ENCODE data around the gene RAB8A.
A peak's percentile ranks its signal among the peaks of the same experiment; 100 is the strongest.
"Not testable (repeated sequence)": the region's sequence is repeated elsewhere in the genome, so short reads cannot be mapped to it uniquely, and the experiment has no call there.

The RAB8A gene

GRCh38 chr19:16112778-16113177, 1.1 kb downstream of the RAB8A start:
- DNase-seq (ENCODE audit: low spot score), result no peak

DNA sequence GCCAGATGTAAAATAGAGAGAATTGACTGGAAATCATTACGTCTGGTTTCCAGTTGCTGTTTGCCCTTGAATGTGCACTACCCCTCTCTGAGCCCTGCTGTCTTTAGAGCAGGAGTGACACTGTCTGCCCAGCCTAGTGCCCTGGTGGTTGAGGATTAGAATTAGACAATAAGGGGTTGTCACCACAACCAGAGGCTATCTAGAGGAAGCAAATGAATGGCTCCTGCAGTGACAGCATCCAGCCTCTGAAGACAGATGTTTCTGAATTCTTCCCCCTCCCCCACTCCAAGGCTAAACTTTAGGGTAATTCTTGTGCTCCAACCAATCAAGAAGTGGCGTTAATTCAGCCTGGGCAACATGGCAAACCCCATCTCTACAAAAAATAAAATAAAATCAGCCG, 2.0 kb downstream of the RAB8A start:
- DNase-seq (ENCODE audit: low spot score), result no peak

DNA sequence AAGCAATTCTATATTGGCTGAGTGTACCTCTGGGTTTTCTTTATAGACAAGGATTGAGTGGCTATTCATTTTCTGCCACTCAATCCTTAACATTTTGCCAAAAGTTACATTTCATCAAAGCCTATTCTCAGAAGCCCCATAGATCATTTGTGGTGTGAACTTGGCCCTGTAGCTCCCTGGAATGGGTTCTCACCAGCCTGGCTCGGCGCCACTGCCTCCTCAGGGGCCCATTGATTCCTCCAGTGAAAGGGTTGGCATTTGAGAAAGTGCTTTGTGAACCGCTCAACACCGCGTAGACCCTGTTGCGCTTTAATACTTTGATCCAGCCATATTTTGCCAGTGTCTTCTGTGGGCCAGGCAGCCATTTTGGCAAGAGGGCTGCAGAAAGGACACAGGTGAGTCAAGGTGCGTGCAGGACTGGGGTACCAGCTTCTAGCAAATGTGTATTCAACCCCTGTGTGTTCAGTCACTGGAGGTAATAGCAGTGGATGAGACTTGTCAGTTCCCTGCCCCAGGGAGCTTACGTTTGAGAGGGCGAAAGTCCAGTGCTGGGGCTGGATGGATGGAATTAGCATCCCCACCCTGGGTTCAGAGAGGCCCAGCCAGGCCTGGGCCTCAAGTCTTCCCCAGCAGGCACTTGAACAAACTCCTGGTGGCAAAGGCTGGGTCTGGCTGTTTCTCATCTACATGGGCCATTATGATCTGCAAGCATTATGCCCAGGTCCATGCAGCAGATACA, 3.8 kb downstream of the RAB8A start:
- peak; percentile 73 for DNase-seq (ENCODE audit: low spot score)

GRCh38 chr19:16116067-16116466, 4.4 kb downstream of the RAB8A start:
- no peak for DNase-seq (ENCODE audit: low spot score)

GRCh38 chr19:16117594-16118033, 5.9 kb downstream of the RAB8A start:
- no peak for DNase-seq (ENCODE audit: low spot score)

- peak; percentile 52 for DNase-seq (ENCODE audit: low spot score)
These were observed 6.9 kb downstream of the RAB8A start for GRCh38 chr19:16118489-16119033.

DNA sequence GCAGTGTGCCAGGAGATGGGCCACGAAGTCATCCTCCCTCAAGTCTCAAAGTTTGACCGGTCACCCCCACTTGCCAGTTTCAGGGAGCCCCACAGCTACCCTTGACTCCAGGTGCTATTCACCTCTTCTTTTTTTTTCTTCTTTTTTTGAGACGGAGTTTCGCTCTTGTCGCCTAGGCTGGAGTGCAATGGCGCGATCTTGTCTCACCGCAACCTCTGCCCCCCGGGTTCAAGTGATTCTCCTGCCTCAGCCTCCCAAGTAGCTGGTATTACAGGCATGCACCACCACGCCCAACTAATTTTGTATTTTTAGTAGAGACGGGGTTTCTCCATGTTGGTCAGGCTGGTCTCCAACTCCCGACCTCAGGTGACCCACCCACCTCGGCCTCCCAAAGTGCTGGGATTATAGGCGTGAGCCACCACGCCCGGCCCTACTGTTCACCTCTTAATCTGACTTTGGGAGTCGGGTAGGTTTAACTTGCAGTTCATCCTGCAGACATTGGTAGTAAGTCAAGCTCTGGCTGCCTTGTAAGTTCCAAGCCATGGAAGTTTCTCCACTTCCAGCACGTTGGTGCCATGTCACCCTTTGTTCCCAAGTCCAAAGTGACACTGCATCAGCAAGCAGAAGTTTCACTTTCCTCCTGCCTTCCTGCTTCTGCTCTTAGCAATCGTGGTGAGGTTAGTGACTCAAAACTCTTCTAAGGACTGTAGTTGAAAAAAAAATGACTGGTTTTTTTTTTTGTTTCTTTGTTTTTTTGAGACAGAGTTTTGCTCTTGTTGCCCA, 7.6 kb downstream of the RAB8A start:
- DNase-seq (ENCODE audit: low spot score), result not testable (repeated sequence)

- DNase-seq (ENCODE audit: low spot score), result no peak
These were observed 9.5 kb downstream of the RAB8A start for GRCh38 chr19:16121141-16121540.

- DNase-seq (ENCODE audit: low spot score), result no peak
These were observed 10.3 kb downstream of the RAB8A start for GRCh38 chr19:16121967-16122366.

- DNase-seq (ENCODE audit: low spot score), result no peak
These were observed 13.3 kb downstream of the RAB8A start for GRCh38 chr19:16124953-16125352.

DNA sequence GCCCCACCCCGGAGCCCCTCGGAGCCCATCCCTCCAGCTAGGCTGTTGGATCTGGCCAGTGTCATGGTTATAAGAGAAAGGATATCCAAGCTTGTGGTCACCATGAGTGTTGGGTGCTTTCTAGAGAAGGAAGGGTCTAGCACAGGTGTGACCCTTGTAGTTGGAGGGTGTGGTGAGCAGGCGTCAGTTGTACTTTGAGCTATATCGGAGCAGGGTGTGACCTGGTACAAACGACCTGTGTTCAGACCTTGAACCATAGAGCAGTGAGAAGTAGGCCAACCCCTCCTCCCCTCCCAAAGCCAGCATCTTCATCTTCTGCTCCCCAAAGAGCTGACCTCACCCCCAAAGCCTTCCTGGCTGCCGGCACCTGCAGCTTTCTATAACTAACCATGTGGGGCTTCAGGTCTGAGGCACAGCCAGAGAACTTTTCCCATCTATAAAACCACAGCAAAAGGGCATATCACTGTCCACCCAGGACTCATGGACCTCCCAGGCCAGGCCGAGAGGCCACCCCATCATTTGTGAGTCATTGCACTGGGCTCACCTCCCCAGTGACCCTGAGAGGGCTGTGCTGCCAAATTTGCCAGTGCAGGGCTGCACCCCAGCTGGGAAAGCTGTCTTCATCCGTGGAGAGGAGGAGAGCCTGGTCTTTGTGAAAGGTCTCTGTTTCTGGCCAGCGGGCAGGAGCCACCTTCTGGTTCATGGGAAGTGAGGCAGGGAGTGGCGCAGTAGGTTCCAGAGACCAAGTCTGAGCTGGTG, 14.2 kb downstream of the RAB8A start:
- DNase-seq (ENCODE audit: low spot score), result no peak

DNA sequence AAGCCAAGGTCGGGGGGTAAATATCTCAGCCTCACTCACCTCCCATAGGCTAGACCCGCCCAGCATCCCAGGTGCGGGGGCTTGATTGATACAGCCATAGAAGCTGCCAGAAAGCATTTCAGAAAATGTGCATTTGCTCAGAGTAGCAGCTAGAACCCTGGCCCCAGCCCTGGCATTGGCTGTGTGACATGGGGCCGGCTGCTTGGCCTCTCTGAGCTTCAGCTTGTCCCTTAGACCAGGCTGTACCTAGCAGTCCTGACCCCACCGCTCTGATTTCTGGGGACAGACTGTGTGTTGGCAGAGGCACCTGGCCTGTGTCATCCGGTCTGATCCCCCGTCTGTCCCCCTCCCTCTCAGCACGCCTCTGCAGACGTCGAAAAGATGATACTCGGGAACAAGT, 15.4 kb downstream of the RAB8A start:
- no peak for DNase-seq (ENCODE audit: low spot score)

DNA sequence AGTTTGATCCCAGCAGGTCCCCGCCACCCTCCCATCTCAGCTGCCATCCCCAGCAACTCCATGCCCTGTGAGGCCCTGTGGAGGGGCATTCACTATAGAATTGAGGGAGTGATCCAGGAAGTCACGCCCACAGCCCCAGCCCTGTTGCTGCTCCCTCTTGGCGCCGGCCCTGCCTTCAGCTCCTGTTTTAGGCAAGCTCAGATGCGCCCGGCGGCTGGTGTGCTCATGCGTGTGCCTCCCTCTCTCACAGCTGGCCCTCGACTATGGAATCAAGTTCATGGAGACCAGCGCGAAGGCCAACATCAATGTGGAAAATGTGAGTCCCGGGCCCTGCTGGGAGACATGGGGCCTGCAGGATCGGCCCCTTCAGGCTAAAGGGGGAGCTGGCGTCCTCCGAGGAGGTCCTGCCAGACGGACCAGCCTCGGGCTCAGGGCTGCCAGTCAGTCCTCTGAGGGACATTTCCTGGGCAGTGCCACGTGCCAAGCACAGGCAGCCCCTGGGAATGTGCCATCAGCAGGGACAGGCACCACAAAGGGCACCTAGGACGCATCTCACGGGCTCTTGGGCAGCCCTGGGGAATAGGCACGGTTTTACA, 16.2 kb downstream of the RAB8A start:
- no peak for DNase-seq (ENCODE audit: low spot score)

DNA sequence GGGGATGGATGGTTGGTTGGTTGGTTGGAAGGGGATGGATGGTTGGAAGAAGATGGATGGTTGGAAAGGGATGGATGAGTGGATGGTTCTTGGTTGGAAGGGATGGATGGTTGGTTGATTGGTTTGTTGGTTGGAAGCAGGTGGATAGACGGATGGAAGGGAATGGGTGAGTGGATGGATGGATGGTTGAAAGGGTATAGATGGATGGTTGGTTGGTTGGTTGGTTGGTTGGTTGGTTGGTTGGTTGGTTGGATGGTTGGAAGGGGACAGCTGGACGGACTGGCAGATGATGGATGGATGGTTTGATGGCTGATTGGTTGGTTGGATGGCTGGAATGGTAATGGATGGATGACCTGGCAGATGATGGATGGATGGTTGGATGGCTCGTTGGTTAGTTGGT, 20.0 kb downstream of the RAB8A start:
- DNase-seq (ENCODE audit: low spot score), result no peak

DNA sequence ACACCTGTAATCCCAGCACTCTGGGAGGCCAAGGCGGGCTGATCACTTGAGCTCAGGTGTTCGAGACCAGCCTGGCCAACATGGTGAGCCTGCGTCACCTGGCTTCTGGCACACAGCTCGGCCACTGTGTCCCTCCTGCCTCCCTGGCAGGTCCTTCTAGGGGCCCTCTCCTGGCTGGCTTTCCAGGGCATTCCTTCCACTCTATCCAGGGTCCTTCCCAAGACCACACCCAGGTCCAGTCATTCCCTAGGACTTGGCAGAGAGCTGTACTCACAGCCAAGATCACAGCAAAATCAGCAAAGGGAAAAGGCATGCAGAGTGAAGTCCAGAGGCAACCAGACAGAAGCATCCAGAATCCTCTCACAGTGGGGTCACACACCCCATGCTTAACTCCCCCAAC, 22.1 kb downstream of the RAB8A start:
- DNase-seq (ENCODE audit: low spot score), result no peak

DNA sequence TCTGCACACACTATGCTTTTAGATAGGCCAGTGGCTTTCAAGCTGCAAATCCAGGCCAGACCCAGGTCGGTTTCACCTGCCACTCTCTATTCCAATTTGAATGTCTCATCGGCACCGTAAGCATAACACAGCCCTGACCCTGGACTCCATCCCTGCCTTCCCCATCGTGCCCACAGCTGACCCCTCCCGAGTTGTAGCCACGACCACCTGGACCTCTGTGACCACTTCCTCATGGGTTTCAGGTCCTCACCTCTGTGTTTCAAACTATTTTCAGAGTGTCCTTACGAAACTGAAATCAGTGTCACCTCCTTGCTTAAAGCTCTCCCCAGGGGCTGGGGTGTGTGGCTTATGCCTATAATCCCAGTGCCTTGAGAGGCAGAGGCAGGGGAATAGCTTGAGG, 22.8 kb downstream of the RAB8A start:
- no peak for DNase-seq (ENCODE audit: low spot score)

GRCh38 chr19:16135430-16136127, 23.9 kb downstream of the RAB8A start:
- no peak for DNase-seq (ENCODE audit: low spot score)

DNA sequence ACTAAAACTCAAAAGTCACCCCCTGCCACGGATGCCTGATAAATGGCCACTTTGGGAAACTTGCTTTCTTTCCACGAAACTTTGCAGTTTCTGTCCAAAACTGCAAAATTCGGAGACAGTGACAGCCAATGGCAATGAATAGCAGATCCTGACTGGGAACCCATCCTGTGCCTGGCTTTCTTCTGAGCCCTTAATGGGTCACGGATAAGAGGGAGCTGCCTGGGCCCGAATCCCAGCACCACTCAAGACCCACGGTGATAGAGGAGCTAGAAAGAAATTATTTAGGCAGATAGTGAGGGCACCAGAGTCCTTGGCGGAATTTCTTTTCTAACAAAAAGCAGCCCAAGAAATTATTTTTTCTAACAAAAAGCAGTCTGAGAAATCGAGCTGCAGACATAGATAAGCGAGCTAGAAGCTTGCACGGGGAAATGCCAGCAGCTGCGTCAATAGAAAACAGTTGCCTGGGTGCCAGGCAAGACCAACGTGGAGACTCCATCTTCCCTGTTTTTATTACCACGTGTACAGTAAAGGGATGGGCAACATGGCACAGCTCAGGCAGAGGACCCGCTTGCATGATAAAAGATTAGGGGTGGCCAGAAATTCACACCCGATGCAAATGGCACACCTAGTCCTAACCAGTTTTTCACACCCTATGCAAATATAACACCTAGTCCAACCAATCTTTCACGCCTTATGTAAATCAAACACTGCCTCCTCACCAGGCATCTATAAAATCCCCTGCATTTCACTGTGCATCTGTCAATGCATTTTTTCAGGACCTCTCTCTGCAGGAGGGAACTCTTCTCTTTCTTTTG, 24.7 kb downstream of the RAB8A start:
- DNase-seq (ENCODE audit: low spot score), result no peak

DNA sequence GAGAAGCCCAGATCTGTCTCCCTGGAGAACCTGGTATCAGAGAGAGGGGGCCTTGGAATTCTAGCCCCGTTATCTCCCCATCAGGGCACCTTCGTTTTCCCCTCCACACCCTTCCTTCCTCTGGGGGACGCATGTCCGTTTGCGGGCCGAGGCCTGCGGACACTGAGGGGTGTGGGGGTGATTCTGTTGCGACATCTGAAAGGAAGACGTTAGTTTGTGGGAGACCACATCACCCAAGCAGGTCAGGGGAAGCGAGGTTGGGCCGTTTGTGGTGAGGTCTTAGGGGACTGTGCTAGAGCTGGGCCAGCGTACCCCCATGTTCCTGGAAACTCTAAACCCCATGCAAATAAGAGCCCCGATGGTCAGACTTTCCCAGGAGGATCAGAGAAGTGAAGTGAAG, 28.1 kb downstream of the RAB8A start:
- no peak for DNase-seq (ENCODE audit: low spot score)

DNA sequence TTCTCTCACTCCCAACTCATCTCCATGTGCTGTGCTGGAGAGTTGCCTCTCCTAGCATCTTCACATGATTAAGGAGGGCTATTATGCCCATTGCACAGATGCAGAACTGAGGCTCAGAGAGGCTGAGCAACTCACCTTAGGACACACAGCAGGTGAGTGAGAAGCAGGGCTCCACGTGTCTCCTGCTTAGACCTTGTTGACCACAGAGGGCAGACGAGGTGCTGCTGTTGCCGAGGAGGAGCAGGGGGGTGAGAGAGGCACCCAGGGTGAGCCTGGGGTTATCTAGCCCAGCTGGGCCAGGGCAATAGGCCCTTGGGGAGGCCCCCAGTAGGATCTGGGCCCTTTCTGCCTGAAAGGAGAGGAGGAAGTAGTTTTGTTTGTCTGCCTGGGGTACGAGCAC, 29.4 kb downstream of the RAB8A start:
- no peak for DNase-seq (ENCODE audit: low spot score)

Data from Ammon's horn (tissue), 1 donor.